Prostate gland (tissue), 2 donors: Measurements from ENCODE around the gene LAMP1.

Experiments
- CTCF ChIP-seq, 4 experiments: fragments of 200-600 bp in 2 of 4; fragments of 450-650 bp in 2 of 4; sonication (generic) in 2 of 4; IDR thresholded peaks; 1 replicate in 3 of 4; 2 replicates in 1 of 4; pipeline ENCODE4 v1.5.1; 2016 to 2019; ENCODE audit warnings: antibody characterized with exemption in 4 of 4, mild to moderate bottlenecking in 2 of 4, moderate library complexity in 2 of 4
- POLR2A ChIP-seq: fragments of 450-650 bp; IDR thresholded peaks from one replicate; pipeline ENCODE4 v1.6.1; 2016; ENCODE audit warnings: antibody characterized with exemption, mild to moderate bottlenecking

GRCh38 chr13:113291129-113291528 lies 5.9 kb upstream of the LAMP1 start:
- TF ChIP-seq POLR2A: no peak
- TF ChIP-seq CTCF (IDR thresholded peaks at IDR 0.05): no peak
